ENCODE data around the gene WWC1. TPM values are rescaled to one million over a fixed set of nuclear protein-coding genes. Genes with fewer than 3 reads are reported as not detected.

The WWC1 gene
- total RNA-seq, 1 donor from 2014 or later: 1.2 TPM

DNA sequence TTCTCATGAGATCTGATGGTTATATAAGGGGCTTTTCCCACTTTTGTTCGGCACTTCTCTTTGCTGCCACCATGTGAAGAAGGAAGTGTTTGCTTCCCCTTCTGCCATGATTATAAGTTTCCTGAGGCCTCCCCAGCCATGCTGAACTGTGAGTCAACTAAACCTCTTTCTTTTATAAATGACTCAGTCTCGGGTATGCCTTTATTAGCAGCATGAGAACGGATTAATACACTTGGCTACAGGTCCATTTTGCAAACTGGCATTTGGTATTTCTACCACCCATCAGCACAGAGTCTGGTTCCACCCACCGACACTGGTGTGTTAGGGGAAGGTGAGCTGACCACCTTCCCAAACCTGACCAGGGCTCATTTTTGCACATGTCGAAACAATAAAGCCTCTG is 146.9 kb downstream of the WWC1 start:
- no peak for DNase-seq (ENCODE audit: low spot score)

DNA sequence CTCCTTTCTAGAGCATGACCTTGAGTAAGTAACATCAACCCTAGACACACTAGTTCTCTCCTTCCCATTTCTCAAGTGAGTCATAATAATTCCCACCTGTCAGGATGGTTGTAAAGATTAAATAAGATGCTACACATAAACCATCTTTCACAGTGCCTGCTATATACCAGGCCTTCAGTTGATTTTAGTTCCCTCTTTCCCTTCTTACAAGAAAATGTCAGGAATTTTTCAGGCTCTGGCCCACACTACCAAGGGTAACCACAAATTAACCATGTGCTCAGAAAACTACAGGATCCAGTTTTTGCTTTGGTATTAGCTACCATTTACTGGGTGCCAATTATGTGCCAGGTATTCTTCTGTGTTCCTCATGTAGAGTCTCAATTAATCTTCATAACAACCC is 152.1 kb downstream of the WWC1 start:
- DNase-seq (ENCODE audit: low spot score): no peak

DNA sequence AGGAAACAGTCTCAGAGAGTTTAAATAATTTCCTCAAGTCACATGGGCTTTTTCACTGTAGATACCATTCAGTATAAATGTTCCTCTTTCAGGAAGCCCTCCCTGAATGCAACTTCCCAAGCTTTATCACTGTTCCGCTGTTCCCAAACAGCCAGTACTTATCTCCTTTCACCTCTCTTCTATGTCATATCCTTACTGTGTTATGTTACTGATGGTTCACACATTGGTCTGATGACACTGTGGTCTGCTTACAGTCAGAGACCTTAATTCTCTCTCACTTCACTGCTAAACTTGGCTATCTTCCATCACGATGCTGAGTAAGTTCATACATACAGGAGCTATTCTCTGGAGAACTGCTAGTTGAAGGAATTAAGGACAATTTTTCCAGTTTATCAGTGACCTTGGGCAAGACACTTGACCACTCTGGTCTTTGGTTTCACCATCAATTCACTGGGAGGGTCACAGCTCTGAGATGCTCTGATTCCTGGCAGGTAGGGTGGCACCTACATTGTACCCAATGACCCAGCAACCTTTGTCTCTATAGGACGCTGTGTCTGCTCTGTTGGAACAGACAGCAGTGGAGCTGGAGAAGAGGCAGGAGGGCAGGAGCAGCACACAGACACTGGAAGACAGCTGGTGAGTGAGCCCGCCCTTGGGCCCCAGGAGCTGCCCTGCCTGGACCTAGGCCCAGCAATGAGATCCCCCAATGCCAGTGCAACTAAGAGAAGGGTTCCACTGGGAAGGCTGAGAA is 152.7 kb downstream of the WWC1 start:
- no peak for DNase-seq (ENCODE audit: low spot score)

DNA sequence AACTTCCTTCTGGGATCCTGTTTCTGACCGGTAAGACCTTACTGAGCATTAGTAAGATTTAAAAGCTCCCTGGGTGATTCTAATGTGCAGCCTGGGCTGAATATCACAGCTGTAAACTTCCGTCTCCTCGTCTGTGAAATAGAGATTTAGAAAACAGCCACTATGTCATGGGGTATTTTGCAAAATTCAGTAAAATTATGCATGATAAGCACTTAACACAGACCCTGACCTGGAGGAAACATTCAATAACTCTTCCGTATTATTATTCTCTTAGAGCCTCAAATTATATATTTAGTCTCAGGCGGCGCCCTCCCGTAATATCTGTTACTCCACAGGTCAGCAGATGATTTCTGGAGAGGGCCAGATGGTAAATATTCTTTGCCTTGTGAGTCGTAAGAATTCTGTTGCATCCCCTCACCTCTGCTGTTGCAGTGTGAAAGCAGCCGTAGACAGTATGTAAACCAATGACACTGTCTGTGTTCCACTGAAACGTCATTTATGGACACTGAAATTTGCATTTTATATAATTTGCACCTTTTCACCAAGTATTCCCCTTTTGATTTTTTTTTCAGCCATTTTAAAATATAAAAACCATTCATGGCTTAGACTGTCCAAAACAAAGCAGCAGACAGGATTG is 155.7 kb downstream of the WWC1 start:
- DNase-seq (ENCODE audit: low spot score): peak; percentile 40

DNA sequence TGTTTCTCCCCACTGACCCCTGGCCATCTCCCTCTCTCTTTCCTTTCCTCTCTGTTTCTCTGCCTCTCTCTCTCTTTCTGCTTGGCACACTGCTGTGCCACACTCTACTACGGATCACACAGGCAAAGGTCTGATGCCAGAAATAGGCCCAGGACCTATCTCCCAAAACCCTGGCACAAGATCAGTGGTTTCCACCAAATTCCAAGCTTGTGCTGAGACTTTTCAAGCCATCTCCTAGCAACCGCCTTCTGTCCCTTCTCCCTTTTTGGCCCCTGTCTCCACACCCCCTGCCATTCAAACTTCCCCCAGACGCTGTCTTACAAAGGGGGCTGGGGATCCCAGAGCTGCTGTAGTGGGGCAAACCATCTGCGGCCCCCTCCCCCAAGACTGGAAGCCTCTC is 156.4 kb downstream of the WWC1 start:
- DNase-seq (ENCODE audit: low spot score): no peak

DNA sequence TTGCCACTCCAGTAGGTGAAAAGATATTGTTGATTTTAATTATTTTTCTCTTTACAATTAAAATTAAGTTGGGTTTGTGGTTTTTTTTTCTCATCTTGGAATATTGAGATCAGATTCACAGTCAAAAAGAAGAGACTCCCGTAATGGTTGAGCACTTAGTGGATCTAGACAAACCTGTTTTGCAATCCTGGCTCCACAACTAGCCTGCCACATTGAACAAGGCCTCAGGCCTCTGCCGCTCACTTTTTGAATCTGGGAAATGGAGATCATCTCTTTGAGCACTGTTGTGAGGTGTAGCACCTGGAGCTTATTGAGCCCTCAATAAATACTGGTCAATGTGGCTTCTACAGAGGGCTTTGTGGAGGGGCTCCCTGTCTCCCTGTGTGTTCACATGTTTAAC is 157.7 kb downstream of the WWC1 start:
- DNase-seq (ENCODE audit: low spot score): peak; percentile 39

DNA sequence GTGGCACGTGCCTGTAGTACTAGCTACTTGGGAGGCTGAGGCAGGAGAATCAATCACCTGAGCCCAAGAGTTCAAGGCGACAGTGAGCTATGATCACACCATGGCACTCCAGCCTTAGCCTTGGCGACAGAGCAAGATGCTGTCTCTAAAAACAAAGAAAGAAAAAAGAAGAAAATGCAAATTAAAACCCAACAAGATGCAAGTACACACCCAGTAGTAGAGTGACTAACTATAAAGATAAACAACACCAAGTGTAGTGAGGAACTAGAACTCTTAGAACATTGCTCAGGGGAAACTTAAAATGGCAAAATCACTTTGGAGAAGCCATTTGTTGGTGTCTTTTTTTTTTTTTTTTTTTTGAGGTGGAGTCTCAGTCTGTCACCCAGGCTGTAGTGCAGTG is 160.1 kb downstream of the WWC1 start:
- DNase-seq (ENCODE audit: low spot score): no peak

GRCh38 chr5:168455201-168455600 is 163.8 kb downstream of the WWC1 start:
- DNase-seq (ENCODE audit: low spot score): no peak

GRCh38 chr5:168457542-168457941 is 166.1 kb downstream of the WWC1 start:
- no peak for DNase-seq (ENCODE audit: low spot score)

DNA sequence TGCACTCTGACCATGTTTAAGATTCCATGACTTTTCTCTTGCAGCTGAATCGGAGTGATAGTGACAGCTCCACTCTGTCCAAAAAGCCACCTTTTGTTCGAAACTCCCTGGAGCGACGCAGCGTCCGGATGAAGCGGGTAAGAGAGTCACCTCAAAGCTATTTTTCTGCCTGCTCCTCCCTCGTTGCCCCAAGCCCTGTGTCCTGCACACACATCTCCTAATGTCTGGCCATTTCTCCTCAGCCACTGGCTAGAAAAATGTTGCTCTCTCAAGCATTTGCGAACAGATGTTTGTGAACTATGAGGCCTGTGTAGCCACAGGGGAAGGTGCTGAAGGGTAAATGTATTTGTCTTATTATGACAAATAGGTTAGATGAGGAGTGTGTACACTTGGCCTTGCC is 169.2 kb downstream of the WWC1 start:
- DNase-seq (ENCODE audit: low spot score): no peak

DNA sequence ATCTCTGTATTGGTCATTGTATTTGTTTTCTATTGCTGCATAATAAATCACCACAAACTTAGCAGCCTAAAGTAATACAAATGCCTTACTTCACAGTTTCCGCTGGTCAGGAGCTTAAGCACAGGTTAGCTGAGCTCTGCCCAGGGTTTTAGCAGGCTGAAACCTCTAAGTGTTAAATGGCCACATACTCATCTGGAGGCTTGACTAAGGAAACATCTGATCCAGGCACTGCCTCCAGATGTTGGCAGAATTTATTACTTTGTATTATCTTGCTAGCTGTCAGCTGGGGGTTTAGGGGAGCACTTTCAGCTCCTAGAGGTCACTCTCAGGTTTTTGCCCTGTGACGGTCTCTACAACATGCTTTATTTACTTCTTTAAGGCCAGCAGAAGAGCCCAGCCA is 171.6 kb downstream of the WWC1 start:
- DNase-seq (ENCODE audit: low spot score): no peak

GRCh38 chr5:168464214-168464613 is 172.8 kb downstream of the WWC1 start:
- DNase-seq (ENCODE audit: low spot score): no peak

- DNase-seq (ENCODE audit: low spot score): no peak
Measured at GRCh38 chr5:168464641-168465040, 173.2 kb downstream of the WWC1 start.

- DNase-seq (ENCODE audit: low spot score): no peak
Measured at GRCh38 chr5:168467755-168468330, 176.4 kb downstream of the WWC1 start.

DNA sequence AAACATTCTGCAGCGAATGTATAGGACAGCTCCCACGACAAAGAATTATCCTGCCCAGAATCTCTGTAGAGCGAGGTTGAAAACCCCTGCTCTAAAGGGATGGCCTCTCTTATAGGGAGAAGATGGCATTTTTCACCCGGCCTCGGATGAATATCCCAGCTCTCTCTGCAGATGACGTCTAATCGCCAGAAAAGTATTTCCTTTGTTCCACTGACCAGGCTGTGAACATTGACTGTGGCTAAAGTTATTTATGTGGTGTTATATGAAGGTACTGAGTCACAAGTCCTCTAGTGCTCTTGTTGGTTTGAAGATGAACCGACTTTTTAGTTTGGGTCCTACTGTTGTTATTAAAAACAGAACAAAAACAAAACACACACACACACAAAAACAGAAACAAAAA is 177.4 kb downstream of the WWC1 start:
- DNase-seq (ENCODE audit: low spot score): no peak

- DNase-seq (ENCODE audit: low spot score): no peak
Measured at GRCh38 chr5:168469816-168470215, 178.4 kb downstream of the WWC1 start.

- DNase-seq (ENCODE audit: low spot score): no peak
Measured at GRCh38 chr5:168471785-168472184, 180.3 kb downstream of the WWC1 start.

GRCh38 chr5:168472329-168472728 is 180.9 kb downstream of the WWC1 start:
- peak; percentile 95 for DNase-seq (ENCODE audit: low spot score)

DNA sequence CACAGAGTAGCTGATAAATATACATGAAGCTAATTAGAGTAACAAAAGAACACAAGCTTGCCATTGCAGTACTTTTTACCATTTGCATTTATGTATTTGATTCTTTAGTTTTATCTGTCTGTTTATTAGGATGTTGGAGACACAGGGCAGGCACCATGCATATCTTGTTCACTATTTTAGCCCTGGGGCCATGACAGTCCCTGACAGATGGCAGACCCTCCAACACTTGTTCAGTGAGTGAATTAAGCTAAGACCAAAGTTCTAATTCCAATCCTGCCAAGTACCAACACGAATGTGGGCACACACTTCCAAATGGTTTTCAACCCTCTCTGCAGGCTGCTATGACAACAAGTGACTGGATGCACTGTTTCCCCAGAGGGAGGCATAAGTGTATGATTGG is 182.9 kb downstream of the WWC1 start:
- no peak for DNase-seq (ENCODE audit: low spot score)

GRCh38 chr5:168477060-168477459 is 185.6 kb downstream of the WWC1 start:
- DNase-seq (ENCODE audit: low spot score): no peak

DNA sequence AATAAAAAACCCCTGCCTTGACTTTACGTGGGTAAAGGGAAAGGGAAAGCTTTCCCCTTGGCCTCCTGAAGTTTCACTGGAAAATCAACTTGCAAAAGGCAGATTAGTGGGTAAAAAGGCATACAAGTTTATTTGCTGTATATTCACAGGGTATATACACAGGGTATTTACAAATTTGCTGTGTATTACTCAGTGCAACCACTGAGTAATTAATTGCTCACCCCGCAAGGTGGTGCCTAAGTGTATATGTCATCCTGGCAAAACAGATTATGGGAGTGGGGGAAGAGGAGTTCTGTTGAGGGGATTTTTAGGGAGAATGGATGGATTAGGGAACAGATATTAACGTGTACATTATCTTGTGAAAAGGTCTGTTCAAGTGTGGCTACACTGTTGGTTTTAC is 187.7 kb downstream of the WWC1 start:
- no peak for DNase-seq (ENCODE audit: low spot score)

GRCh38 chr5:168480601-168481000 is 189.2 kb downstream of the WWC1 start:
- DNase-seq (ENCODE audit: low spot score): no peak

- no peak for DNase-seq (ENCODE audit: low spot score)
Measured at GRCh38 chr5:168481330-168481788, 189.9 kb downstream of the WWC1 start.

All from umbilical cord (tissue), 2 donors.